ENCODE measurements around the gene VSIR. TPM values are rescaled to one million over a fixed set of nuclear protein-coding genes. Genes with fewer than 3 reads are reported as not detected.
A peak's percentile ranks its signal among the peaks of the same experiment; 100 is the strongest.

VSIR gene
- total and polyA plus RNA-seq, 11 donors: 32.6 to 181 (median 83.2) TPM

DNA sequence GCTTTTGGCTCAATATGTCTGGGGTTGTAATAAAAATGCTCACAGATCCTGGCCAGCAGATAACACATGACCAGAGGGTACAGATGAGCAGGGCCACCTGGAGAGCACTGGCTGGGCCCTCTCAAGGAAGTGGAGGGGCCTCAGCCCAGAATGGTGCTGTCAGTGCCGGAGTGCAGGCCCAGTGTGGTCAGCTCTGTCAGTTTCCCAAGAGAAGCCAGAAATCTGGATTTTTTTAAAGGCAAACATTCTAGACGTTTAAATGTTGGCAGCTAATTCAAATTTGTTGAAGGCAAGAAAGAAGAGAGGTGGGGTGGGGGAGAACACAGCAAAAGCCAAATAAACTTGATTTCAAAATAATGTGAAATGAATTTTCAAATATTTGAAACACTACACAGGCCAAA lies 55.8 kb downstream of the VSIR start:
- H3K9me3 ChIP-seq: no peaks in the 10 kb centered on the region
- peaks cover 8 to 66% (median 51%) of the 10 kb centered on the region in 12 donors for H3K4me1 ChIP-seq
- no peak for DNase-seq
- no peaks in the 10 kb centered on the region for H3K27me3 ChIP-seq
- TF ChIP-seq, protein P1, sequence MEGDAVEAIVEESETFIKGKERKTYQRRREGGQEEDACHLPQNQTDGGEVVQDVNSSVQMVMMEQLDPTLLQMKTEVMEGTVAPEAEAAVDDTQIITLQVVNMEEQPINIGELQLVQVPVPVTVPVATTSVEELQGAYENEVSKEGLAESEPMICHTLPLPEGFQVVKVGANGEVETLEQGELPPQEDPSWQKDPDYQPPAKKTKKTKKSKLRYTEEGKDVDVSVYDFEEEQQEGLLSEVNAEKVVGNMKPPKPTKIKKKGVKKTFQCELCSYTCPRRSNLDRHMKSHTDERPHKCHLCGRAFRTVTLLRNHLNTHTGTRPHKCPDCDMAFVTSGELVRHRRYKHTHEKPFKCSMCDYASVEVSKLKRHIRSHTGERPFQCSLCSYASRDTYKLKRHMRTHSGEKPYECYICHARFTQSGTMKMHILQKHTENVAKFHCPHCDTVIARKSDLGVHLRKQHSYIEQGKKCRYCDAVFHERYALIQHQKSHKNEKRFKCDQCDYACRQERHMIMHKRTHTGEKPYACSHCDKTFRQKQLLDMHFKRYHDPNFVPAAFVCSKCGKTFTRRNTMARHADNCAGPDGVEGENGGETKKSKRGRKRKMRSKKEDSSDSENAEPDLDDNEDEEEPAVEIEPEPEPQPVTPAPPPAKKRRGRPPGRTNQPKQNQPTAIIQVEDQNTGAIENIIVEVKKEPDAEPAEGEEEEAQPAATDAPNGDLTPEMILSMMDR (IDR thresholded peaks at IDR 0.05): no peak
- TF ChIP-seq POLR2A (IDR thresholded peaks at IDR 0.05): no peak
- H3K4me3 ChIP-seq: no peak overlapping the region
- 63 to 71% (median 67%) methylated on average over 2 of the region's 2 CpGs for WGBS, 4 donors
- no peaks in the 10 kb centered on the region for H3K36me3 ChIP-seq
- H3K27ac ChIP-seq: peak overlapping the region in 4 of 12 donors; percentile 4 to 57 (median 38)
- no peak for ATAC-seq
- intact Hi-C loops (cut with DNase I): no loop called here

DNA sequence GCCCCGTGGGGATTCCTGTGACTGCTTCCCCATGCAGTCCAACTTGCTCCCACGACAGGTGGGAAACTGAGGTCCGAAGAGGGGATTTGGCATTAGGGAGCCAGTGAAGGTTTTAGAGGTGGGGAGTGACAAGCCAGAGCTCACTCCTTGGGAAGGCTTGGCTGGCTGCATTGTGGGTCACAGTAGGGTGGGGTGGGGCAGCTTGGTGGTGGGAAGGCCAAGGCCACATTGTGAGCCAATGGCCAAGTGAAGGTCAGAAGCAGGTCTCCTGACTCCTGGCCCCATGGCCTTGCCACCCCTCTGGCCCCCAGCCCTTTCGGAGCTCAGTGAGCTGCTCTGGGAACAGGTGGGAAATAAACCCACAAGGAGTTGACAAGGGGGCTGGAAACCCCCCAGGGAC lies 56.3 kb downstream of the VSIR start:
- no peak for ATAC-seq
- intact Hi-C loops (cut with DNase I): no loop called here
- TF ChIP-seq POLR2A (IDR thresholded peaks at IDR 0.05): no peak
- TF ChIP-seq, protein P1 (IDR thresholded peaks at IDR 0.05): no peak
- 88 to 97% (median 92%) methylated on average over 4 of the region's 4 CpGs for WGBS, 4 donors
- no peak for DNase-seq
- Histone ChIP-seq H3K27me3 (no peaks in the 10 kb centered on the region), H3K36me3 (no peaks in the 10 kb centered on the region), H3K4me1 (peaks cover 8 to 70% (median 53%) of the 10 kb centered on the region in 12 donors), H3K27ac (peak overlapping the region in 5 of 12 donors; percentile 4 to 57 (median 38)), H3K4me3 (no peak overlapping the region), H3K9me3 (no peaks in the 10 kb centered on the region)

DNA sequence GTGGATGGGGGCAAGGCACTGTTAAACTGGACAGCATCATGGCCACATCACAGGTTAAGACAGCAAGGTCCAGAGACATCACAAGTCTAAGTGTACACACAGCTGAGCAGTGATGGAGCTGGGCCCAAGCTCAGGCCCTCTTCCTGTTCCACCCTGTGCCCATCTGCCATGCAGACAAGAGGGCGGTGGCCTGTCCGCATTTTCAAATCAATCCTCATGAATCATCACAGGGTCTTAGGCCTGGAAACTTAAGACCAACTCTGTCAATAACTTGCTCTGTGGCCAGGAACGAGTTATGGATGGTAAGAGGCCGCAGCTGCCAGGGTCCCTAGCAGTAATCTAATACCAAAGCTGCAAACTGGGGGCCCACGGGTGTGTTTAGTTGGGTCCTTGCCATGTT lies 56.9 kb downstream of the VSIR start:
- no peak for ATAC-seq

DNA sequence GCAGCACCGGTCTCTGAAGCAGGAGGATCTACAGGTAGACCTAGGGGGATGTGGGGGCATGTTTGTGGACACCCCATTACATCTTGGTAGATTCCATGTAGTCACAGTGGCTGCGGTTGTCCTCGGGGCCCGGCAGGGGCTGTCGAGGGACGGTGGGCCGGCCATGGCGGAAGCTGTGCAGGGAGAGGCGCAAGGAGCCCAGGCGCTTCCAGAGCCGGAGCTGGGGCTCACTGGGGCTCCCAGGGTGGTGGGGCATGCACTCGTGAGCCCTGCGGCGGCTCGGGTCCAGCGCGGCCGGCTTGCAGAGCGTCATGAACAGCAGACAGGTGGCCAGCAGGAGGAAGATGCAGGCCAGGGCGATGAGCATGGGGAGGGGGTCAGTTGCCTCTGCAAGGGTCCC lies 57.5 kb downstream of the VSIR start:
- Histone ChIP-seq H3K27me3 (no peaks in the 10 kb centered on the region), H3K4me3 (peak overlapping the region in 1 of 12 donors; percentile 23), H3K36me3 (no peaks in the 10 kb centered on the region), H3K9me3 (no peaks in the 10 kb centered on the region), H3K27ac (peak overlapping the region in 1 of 12 donors; percentile 94), H3K4me1 (peaks cover 8 to 72% (median 53%) of the 10 kb centered on the region in 12 donors)
- TF ChIP-seq POLR2A (IDR thresholded peaks at IDR 0.05): no peak
- TF ChIP-seq, protein P1 (IDR thresholded peaks at IDR 0.05): no peak
- intact Hi-C loops (cut with DNase I): no loop called here
- ATAC-seq (no peak), DNase-seq (no peak)
- WGBS, 4 donors: 94 to 99% (median 96%) methylated on average over 17 to 20 of the region's 20 CpGs

More for the DNA sequence above, 56.9 kb downstream of the VSIR start:
- TF ChIP-seq POLR2A (IDR thresholded peaks at IDR 0.05): no peak
- TF ChIP-seq, protein P1 (IDR thresholded peaks at IDR 0.05): no peak
- intact Hi-C loops (cut with DNase I): no loop called here
- peaks cover 8 to 72% (median 53%) of the 10 kb centered on the region in 12 donors for H3K4me1 ChIP-seq
- H3K27me3 ChIP-seq: no peaks in the 10 kb centered on the region
- no peak for DNase-seq
- 90 to 95% (median 92%) methylated on average over 4 to 5 of the region's 5 CpGs for WGBS, 4 donors
- H3K9me3 ChIP-seq: no peaks in the 10 kb centered on the region
- H3K36me3 ChIP-seq: no peaks in the 10 kb centered on the region
- peak overlapping the region in 1 of 12 donors; percentile 94 for H3K27ac ChIP-seq
- no peak overlapping the region for H3K4me3 ChIP-seq

Measured in heart left ventricle (tissue), 16 donors.